GM12872 (cell line): ENCODE measurements around the gene KBTBD12.

Source experiments
- CTCF ChIP-seq: IDR thresholded peaks from 3 replicates; pipeline ENCODE4 v1.5.1; 2011; ENCODE audit warnings: low read depth, mild to moderate bottlenecking, low read length, moderate library complexity; ENCODE audit not compliant: insufficient read depth

The KBTBD12 gene

GRCh38 chr3:127886231-127886955 lies 28.6 kb upstream of the KBTBD12 start:
- no peak for TF ChIP-seq CTCF

GRCh38 chr3:127886956-127887231 lies 28.1 kb upstream of the KBTBD12 start:
- TF ChIP-seq CTCF = no peak

GRCh38 chr3:127887321-127887720 lies 27.7 kb upstream of the KBTBD12 start:
- TF ChIP-seq CTCF = no peak

- TF ChIP-seq CTCF = no peak
Measured at GRCh38 chr3:127888156-127888555, 26.9 kb upstream of the KBTBD12 start.

GRCh38 chr3:127888564-127889107 lies 26.4 kb upstream of the KBTBD12 start:
- TF ChIP-seq CTCF = no peak

- TF ChIP-seq CTCF = no peak
Measured at GRCh38 chr3:127889461-127889863, 25.6 kb upstream of the KBTBD12 start.

- no peak for TF ChIP-seq CTCF
Measured at GRCh38 chr3:127889976-127890650, 24.9 kb upstream of the KBTBD12 start.
